CD4-positive, alpha-beta T cell (primary cell): ENCODE data around the gene IPO11. TPM values are rescaled to one million over a fixed set of nuclear protein-coding genes. Genes with fewer than 3 reads are reported as not detected.

ENCODE experiments used
- ATAC-seq: fragments of 200-7000 bp; cut with Tn5 transposase; one replicate; pipeline ENCODE4 v1.10.0; 2022; ENCODE audit warnings: mild to moderate bottlenecking; ENCODE audit not compliant: poor library complexity
- CTCF ChIA-PET: fragments of 350-600 bp; sonication (Branson Sonifier 250); formaldehyde crosslinking; loops from one replicate; lab custom pipeline; 2021; ENCODE audit warnings: antibody characterized with exemption, inconsistent platforms; lab: Charles Lee
- POLR2A ChIA-PET: fragments of 350-600 bp; sonication (Branson Sonifier 250); formaldehyde crosslinking; loops from one replicate; lab custom pipeline; 2021; ENCODE audit warnings: antibody characterized with exemption, inconsistent platforms; lab: Charles Lee
- DNase-seq, 14 experiments: peaks; one replicate each; pipeline ENCODE4 v3.0.0-alpha.2; 2013 to 2020; ENCODE audit warnings: mixed read lengths in 2 of 14
- H3K27ac ChIP-seq, 2 donors: one replicate each; pipeline versions ENCODE4 v1.5.1 to v1.7.0; 2013; ENCODE audit warnings: low read length in 2 of 2, low read depth in 1 of 2, mild to moderate bottlenecking in 1 of 2
- H3K27me3 ChIP-seq, 2 experiments: 1 replicate in 1 of 2; 2 replicates in 1 of 2; pipeline versions ENCODE4 v1.6.1 to v1.7.0; 2013; ENCODE audit warnings: low read length in 2 of 2, control low read depth in 1 of 2, mild to moderate bottlenecking in 1 of 2, moderate library complexity in 1 of 2; ENCODE audit not compliant: insufficient read depth in 2 of 2, control insufficient read depth in 1 of 2
- H3K36me3 ChIP-seq: one replicate; pipeline ENCODE4 v1.6.1; 2013; ENCODE audit warnings: low read length, control low read depth; ENCODE audit not compliant: insufficient read depth
- H3K4me1 ChIP-seq: one replicate; pipeline ENCODE4 v1.6.1; 2013; ENCODE audit warnings: low read length, control low read depth; ENCODE audit not compliant: insufficient read depth
- H3K4me3 ChIP-seq: one replicate; pipeline ENCODE4 v1.5.1; 2013; ENCODE audit warnings: mild to moderate bottlenecking, low read length, moderate library complexity
- H3K9me3 ChIP-seq, 2 experiments: 1 replicate in 1 of 2; 2 replicates in 1 of 2; pipeline versions ENCODE4 v1.6.1 to v1.7.0; 2013; ENCODE audit warnings: low read length in 2 of 2, mild to moderate bottlenecking in 2 of 2, control low read depth in 1 of 2, moderate library complexity in 1 of 2; ENCODE audit not compliant: control insufficient read depth in 1 of 2, insufficient read depth in 1 of 2
- H3K27ac Mint-ChIP-seq: one replicate; pipeline ENCODE4 v1.8.0; 2020; ENCODE audit warnings: mixed read lengths
- H3K27me3 Mint-ChIP-seq: one replicate; pipeline ENCODE4 v1.8.0; 2021; ENCODE audit warnings: mixed read lengths
- H3K36me3 Mint-ChIP-seq: one replicate; pipeline ENCODE4 v1.8.0; 2021; ENCODE audit warnings: low read depth, mixed read lengths
- H3K4me1 Mint-ChIP-seq: one replicate; pipeline ENCODE4 v1.8.0; 2021; ENCODE audit warnings: low read depth, mixed read lengths
- H3K4me3 Mint-ChIP-seq: one replicate; pipeline ENCODE4 v1.8.0; 2020; ENCODE audit warnings: mild to moderate bottlenecking, mixed read lengths
- H3K9me3 Mint-ChIP-seq: one replicate; pipeline ENCODE4 v1.8.0; 2020; ENCODE audit warnings: mixed read lengths
- intact Hi-C, 2 experiments: fragments of 100-400 bp; cut with DNase I in 1 of 2; cut with micrococcal nuclease in 1 of 2; formaldehyde crosslinking; loops; one replicate each; pipeline versions ENCODE4 v1.15.1 to v1.9.0; 2023 to 2025; cut with DNase I, micrococcal nuclease
- total RNA-seq, 174 experiments: library from RNA in 2 of 174; stranded (reverse) in 2 of 174; gene quantifications; one replicate each; pipeline ENCODE4 v1.2.3 and lab custom pipeline; 2021 to 2026
- TF ChIP-seq, protein P1 (sequence below): fragments of 200-600 bp; IDR thresholded peaks from one replicate; pipeline ENCODE4 v1.8.0; 2022; ENCODE audit warnings: antibody characterized with exemption, mild to moderate bottlenecking

IPO11 gene
- total RNA-seq, 2 experiments from 2014 or later: 15.1 to 16.1 TPM

DNA sequence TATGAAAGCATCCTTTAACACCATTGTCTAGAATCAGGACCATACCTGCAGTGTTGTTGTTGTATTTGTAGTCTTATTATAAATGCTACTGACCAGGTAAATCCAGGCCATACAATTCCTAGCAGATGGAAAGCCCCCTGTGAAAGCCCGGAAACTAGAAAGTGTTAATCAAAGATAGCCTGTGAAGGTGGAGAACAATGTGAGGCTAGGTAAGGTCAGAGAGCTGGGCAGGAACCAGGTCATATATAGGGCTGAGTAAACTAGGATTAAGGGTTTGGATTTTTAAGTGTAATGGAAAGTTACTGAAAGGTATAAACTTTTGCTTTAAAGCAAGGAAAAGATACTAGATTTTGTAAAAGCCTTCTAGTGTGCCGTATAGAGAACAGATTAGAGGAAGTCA, 172.7 kb downstream of the IPO11 start:
- intact Hi-C loops: no loop called here
- Mint-ChIP-seq H3K4me3 (no peak overlapping the region), H3K27ac (no peak overlapping the region), H3K9me3 (no peaks in the 10 kb centered on the region), H3K36me3 (peaks cover 15% of the 10 kb centered on the region), H3K4me1 (peaks cover 39% of the 10 kb centered on the region), H3K27me3 (no peaks in the 10 kb centered on the region)
- Histone ChIP-seq H3K27ac (no peak overlapping the region), H3K4me3 (no peak overlapping the region), H3K9me3 (no peaks in the 10 kb centered on the region), H3K27me3 (no peaks in the 10 kb centered on the region), H3K36me3 (no peaks in the 10 kb centered on the region), H3K4me1 (no peaks in the 10 kb centered on the region)
- TF ChIP-seq, protein P1, sequence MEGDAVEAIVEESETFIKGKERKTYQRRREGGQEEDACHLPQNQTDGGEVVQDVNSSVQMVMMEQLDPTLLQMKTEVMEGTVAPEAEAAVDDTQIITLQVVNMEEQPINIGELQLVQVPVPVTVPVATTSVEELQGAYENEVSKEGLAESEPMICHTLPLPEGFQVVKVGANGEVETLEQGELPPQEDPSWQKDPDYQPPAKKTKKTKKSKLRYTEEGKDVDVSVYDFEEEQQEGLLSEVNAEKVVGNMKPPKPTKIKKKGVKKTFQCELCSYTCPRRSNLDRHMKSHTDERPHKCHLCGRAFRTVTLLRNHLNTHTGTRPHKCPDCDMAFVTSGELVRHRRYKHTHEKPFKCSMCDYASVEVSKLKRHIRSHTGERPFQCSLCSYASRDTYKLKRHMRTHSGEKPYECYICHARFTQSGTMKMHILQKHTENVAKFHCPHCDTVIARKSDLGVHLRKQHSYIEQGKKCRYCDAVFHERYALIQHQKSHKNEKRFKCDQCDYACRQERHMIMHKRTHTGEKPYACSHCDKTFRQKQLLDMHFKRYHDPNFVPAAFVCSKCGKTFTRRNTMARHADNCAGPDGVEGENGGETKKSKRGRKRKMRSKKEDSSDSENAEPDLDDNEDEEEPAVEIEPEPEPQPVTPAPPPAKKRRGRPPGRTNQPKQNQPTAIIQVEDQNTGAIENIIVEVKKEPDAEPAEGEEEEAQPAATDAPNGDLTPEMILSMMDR: no peak
- ChIA-PET POLR2A (no interaction called here), CTCF (no interaction called here)
- DNase-seq (no peak), ATAC-seq (no peak)

DNA sequence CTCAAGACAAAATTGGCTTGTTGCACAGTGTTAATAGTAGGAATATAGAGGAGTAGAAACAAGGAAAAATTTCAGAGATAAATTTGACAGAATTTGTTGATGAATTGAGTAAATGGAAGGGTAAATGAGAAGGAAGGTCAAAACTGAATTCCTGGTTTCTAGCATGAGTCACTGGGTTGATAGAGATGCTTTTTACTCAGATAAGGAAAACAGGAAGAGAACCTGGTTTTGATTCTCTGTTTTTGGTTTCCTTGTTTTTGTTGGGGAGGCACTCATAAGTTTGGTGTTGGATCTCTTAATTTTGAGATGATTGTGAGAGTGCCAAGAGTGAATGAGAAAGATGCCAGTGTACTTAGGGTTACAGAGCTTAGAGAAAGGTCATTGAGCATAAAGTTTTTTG, 173.2 kb downstream of the IPO11 start:
- no peaks in the 10 kb centered on the region for H3K27me3 ChIP-seq
- intact Hi-C loops: no loop called here
- POLR2A ChIA-PET: no interaction called here

DNA sequence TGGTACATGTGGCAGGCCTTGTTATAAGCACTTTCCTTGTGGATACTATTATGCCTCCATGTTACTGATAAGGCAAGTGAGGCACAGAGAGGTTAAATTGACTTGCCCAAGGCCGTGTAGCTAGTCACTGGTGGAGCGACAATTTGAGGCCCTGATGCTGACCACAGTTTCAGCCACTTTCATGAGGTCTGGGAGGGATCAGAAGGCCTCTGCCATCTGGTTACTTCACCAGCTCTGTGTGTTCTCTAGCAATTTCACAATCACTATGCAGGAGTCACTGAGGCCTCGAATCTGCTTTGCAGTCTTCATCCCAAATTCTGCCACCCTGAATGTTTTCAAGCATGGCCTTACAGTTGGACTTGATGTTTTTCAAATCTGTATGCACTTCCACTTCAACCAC, 175.2 kb downstream of the IPO11 start:
- no peaks in the 10 kb centered on the region for H3K9me3 ChIP-seq
- no peak for DNase-seq
- Mint-ChIP-seq H3K4me1 (peaks cover 18% of the 10 kb centered on the region), H3K27ac (no peak overlapping the region), H3K27me3 (no peaks in the 10 kb centered on the region), H3K36me3 (peaks cover 29% of the 10 kb centered on the region), H3K9me3 (no peaks in the 10 kb centered on the region), H3K4me3 (no peak overlapping the region)
- TF ChIP-seq, protein P1: no peak
- H3K36me3 ChIP-seq: peaks cover 11% of the 10 kb centered on the region
- ATAC-seq: no peak
- POLR2A ChIA-PET: no interaction called here
- CTCF ChIA-PET: no interaction called here
- H3K4me3 ChIP-seq: no peak overlapping the region
- intact Hi-C loops: no loop called here
- H3K27me3 ChIP-seq: no peaks in the 10 kb centered on the region
- no peaks in the 10 kb centered on the region for H3K4me1 ChIP-seq
- no peak overlapping the region for H3K27ac ChIP-seq

More for the DNA sequence above, 173.2 kb downstream of the IPO11 start:
- Histone ChIP-seq H3K9me3 (no peaks in the 10 kb centered on the region), H3K36me3 (no peaks in the 10 kb centered on the region), H3K4me1 (no peaks in the 10 kb centered on the region), H3K27ac (no peak overlapping the region), H3K4me3 (no peak overlapping the region)
- Mint-ChIP-seq H3K27me3 (no peaks in the 10 kb centered on the region), H3K27ac (no peak overlapping the region), H3K9me3 (no peaks in the 10 kb centered on the region), H3K4me3 (no peak overlapping the region), H3K36me3 (peaks cover 15% of the 10 kb centered on the region), H3K4me1 (peaks cover 34% of the 10 kb centered on the region)
- CTCF ChIA-PET: no interaction called here
- DNase-seq: no peak
- TF ChIP-seq, protein P1: no peak
- ATAC-seq: no peak
